ENCODE data around the gene CNTNAP5. TPM values are rescaled to one million over a fixed set of nuclear protein-coding genes. Genes with fewer than 3 reads are reported as not detected.

Gene CNTNAP5
- total RNA-seq, 2 donors from 2014 or later = 0.11 TPM; not detected in 1

- WGBS = 43% methylated on average over 2 of the region's 2 CpGs
- DNase-seq (ENCODE audit: low spot score) = no peak
- no peaks in the 10 kb centered on the region for H3K36me3 ChIP-seq
- H3K27me3 ChIP-seq (replicated peaks; ENCODE audit: insufficient read depth) = no peaks in the 10 kb centered on the region
- TF ChIP-seq POLR2A (IDR thresholded peaks at IDR 0.05) (no peak), POLR2AphosphoS5 (IDR thresholded peaks at IDR 0.05) (no peak), CTCF (IDR thresholded peaks at IDR 0.05) (no peak)
- intact Hi-C loops (cut with DNase I) = no loop called here
- H3K4me1 ChIP-seq (replicated peaks) = no peaks in the 10 kb centered on the region
- no peak overlapping the region for H3K27ac ChIP-seq
- H3K4me3 ChIP-seq = no peak overlapping the region
- H3K9me3 ChIP-seq = no peaks in the 10 kb centered on the region
Observed at GRCh38 chr2:124318913-124319312, 293.8 kb downstream of the CNTNAP5 start.

GRCh38 chr2:124319577-124319976 lies 294.5 kb downstream of the CNTNAP5 start:
- H3K4me1 ChIP-seq (replicated peaks) = no peaks in the 10 kb centered on the region
- no peak for DNase-seq (ENCODE audit: low spot score)
- H3K9me3 ChIP-seq = no peaks in the 10 kb centered on the region
- no peaks in the 10 kb centered on the region for H3K36me3 ChIP-seq
- 65% methylated on average over 3 of the region's 3 CpGs for WGBS
- TF ChIP-seq POLR2AphosphoS5 (IDR thresholded peaks at IDR 0.05) (no peak), CTCF (IDR thresholded peaks at IDR 0.05) (no peak), POLR2A (IDR thresholded peaks at IDR 0.05) (no peak)
- no peaks in the 10 kb centered on the region for H3K27me3 ChIP-seq (replicated peaks; ENCODE audit: insufficient read depth)
- H3K4me3 ChIP-seq = no peak overlapping the region
- intact Hi-C loops (cut with DNase I) = no loop called here
- H3K27ac ChIP-seq = no peak overlapping the region

- Histone ChIP-seq H3K4me1 (replicated peaks) (no peaks in the 10 kb centered on the region), H3K36me3 (no peaks in the 10 kb centered on the region), H3K27me3 (replicated peaks; ENCODE audit: insufficient read depth) (no peaks in the 10 kb centered on the region), H3K9me3 (no peaks in the 10 kb centered on the region), H3K4me3 (no peak overlapping the region), H3K27ac (no peak overlapping the region)
- no peak for DNase-seq (ENCODE audit: low spot score)
- WGBS = 74% methylated on average over 5 of the region's 5 CpGs
- TF ChIP-seq CTCF (IDR thresholded peaks at IDR 0.05) (no peak), POLR2A (IDR thresholded peaks at IDR 0.05) (no peak), POLR2AphosphoS5 (IDR thresholded peaks at IDR 0.05) (no peak)
- intact Hi-C loops (cut with DNase I) = no loop called here
Observed at GRCh38 chr2:124320051-124320688, 295.1 kb downstream of the CNTNAP5 start.

- TF ChIP-seq CTCF (IDR thresholded peaks at IDR 0.05) (no peak), POLR2A (IDR thresholded peaks at IDR 0.05) (no peak), POLR2AphosphoS5 (IDR thresholded peaks at IDR 0.05) (no peak)
- intact Hi-C loops (cut with DNase I) = no loop called here
- Histone ChIP-seq H3K27ac (no peak overlapping the region), H3K27me3 (replicated peaks; ENCODE audit: insufficient read depth) (no peaks in the 10 kb centered on the region), H3K36me3 (no peaks in the 10 kb centered on the region), H3K4me3 (no peak overlapping the region), H3K9me3 (no peaks in the 10 kb centered on the region), H3K4me1 (replicated peaks) (no peaks in the 10 kb centered on the region)
- DNase-seq (ENCODE audit: low spot score) = no peak
- WGBS = 86% methylated on average over 2 of the region's 2 CpGs
Observed at GRCh38 chr2:124323321-124323720, 298.2 kb downstream of the CNTNAP5 start.
